K562 (cell line): ENCODE results near the gene TCF15. TPM values are rescaled to one million over a fixed set of nuclear protein-coding genes. Genes with fewer than 3 reads are reported as not detected.

ENCODE experiments used
- AFF1 ChIP-seq, 2 experiments: fragments of 450-650 bp; IDR thresholded peaks; 2 replicates each; pipeline ENCODE4 v1.6.1; 2018; ENCODE audit warnings: mild to moderate bottlenecking in 2 of 2, low read depth in 1 of 2; ENCODE audit not compliant: partially characterized antibody in 2 of 2
- BMI1 ChIP-seq: fragments of 150-350 bp; IDR thresholded peaks from 2 replicates; pipeline ENCODE4 v1.6.1; 2014; ENCODE audit warnings: low read length
- CSDE1 ChIP-seq, 2 experiments: fragments of 450-650 bp; IDR thresholded peaks; 2 replicates each; pipeline ENCODE4 v1.6.1; 2016; ENCODE audit warnings: mild to moderate bottlenecking in 1 of 2
- CTCFL ChIP-seq: IDR thresholded peaks from 2 replicates; pipeline ENCODE4 v1.6.1; 2011; ENCODE audit warnings: borderline replicate concordance, low read depth, mild to moderate bottlenecking, moderate library complexity, low read length; ENCODE audit not compliant: insufficient read depth, poor library complexity, severe bottlenecking
- ELK3 ChIP-seq: fragments of 450-650 bp; formaldehyde crosslinking; IDR thresholded peaks from 2 replicates; pipeline ENCODE4 v1.4.0; 2020; ENCODE audit warnings: mild to moderate bottlenecking
- FOXM1 ChIP-seq, 2 experiments: fragments of 450-650 bp in 1 of 2; sonication (generic) in 1 of 2; formaldehyde crosslinking in 1 of 2; IDR thresholded peaks; 2 replicates each; pipeline versions ENCODE4 v1.6.1 to v1.9.0; 2017 to 2022; ENCODE audit warnings: low read depth in 2 of 2, mild to moderate bottlenecking in 2 of 2, missing genetic modification reagents in 1 of 2, moderate library complexity in 1 of 2
- IRF1 ChIP-seq: sonication (generic); formaldehyde crosslinking; IDR thresholded peaks from 2 replicates; pipeline ENCODE4 v1.8.0; 2022; ENCODE audit warnings: missing genetic modification reagents, mild to moderate bottlenecking, borderline replicate concordance
- MYC ChIP-seq, 2 experiments: fragments of 250-450 bp in 1 of 2; sonication (Bioruptor Pico) in 1 of 2; IDR thresholded peaks; 2 replicates each; pipeline versions ENCODE4 v1.5.1 to v1.6.1; 2012 to 2021; ENCODE audit warnings: low read depth in 2 of 2, borderline replicate concordance in 1 of 2, improper control_type of control experiment in 1 of 2, low read length in 1 of 2, mild to moderate bottlenecking in 1 of 2, moderate library complexity in 1 of 2
- NELFE ChIP-seq: IDR thresholded peaks from 2 replicates; pipeline ENCODE4 v1.6.1; 2011; ENCODE audit warnings: mild to moderate bottlenecking; ENCODE audit not compliant: insufficient read depth, insufficient read length
- SNRNP70 ChIP-seq: fragments of 200-400 bp; formaldehyde crosslinking; optimal IDR thresholded peaks from 2 replicates; pipeline ENCODE3; 2017; ENCODE audit warnings: low read depth, low read length
- STAT5A ChIP-seq: IDR thresholded peaks from 2 replicates; pipeline ENCODE4 v1.6.1; 2012; ENCODE audit warnings: low read length, inconsistent platforms, borderline replicate concordance
- ZBTB34 ChIP-seq: fragments of 250-450 bp; sonication (Bioruptor Pico); IDR thresholded peaks from 2 replicates; pipeline ENCODE4 v1.8.0; 2021; ENCODE audit warnings: mild to moderate bottlenecking, moderate library complexity
- ZC3H11A ChIP-seq: IDR thresholded peaks from 2 replicates; pipeline ENCODE4 v1.6.1; 2012; ENCODE audit warnings: low read depth, low read length, improper control_type of control experiment
- ZNF347 ChIP-seq: fragments of 450-650 bp; formaldehyde crosslinking; IDR thresholded peaks from 2 replicates; pipeline ENCODE4 v1.4.0; 2020; ENCODE audit warnings: low read depth, mild to moderate bottlenecking, moderate library complexity
- ZNF766 ChIP-seq: fragments of 200-800 bp; sonication (Bioruptor generic); conservative IDR thresholded peaks from 2 replicates; pipeline ENCODE4 v1.6.1; 2016; ENCODE audit warnings: missing genetic modification characterization, missing compliant biosample characterization
- polyA plus RNA-seq, 8 experiments: library from polyadenylated mRNA; depleted of rRNA in 4 of 8; stranded (reverse) in 5 of 8; unstranded in 3 of 8; fragments of >200 nt; fragmentation: Nextera tagmentation in 2 of 8; fragmentation: Illumina TruSeq in 1 of 8; extraction: Ambion mirVana in 2 of 8; extraction: Trizol in 1 of 8; gene quantifications; 2 replicates each; pipeline versions ENCODE4 v1.2.1 to v1.2.3, GENCODE V29; 2011 to 2014; ENCODE audit warnings: inconsistent platforms in 1 of 8, missing spikeins in 1 of 8
- total RNA-seq, 7 experiments: library from RNA; depleted of rRNA in 6 of 7; stranded (reverse); fragments of >200 nt in 6 of 7; fragmentation: Illumina TruSeq in 2 of 7; extraction: Trizol in 2 of 7; gene quantifications; 2 replicates each; pipeline versions ENCODE4 v1.2.1 to v1.2.3, GENCODE V29; 2011 to 2021; ENCODE audit warnings: low replicate concordance in 1 of 7

Gene TCF15
- total and polyA plus RNA-seq, 9 of the 15 experiments (the other 6 are each of a cell fraction or from before 2014, with no cell fraction given), result 0.04 to 5.0 (median 1.2) TPM

GRCh38 chr20:652615-653109, 42.6 kb upstream of the TCF15 start (continued):
- no peak for TF ChIP-seq ZNF347 (CRISPR knock-in tag)
- TF ChIP-seq IRF1 (CRISPR knock-in tag), result no peak
- no peak for TF ChIP-seq ELK3
- TF ChIP-seq NELFE, result no peak
- no peak for TF ChIP-seq BMI1
- TF ChIP-seq AFF1 (IDR thresholded peaks at IDR 0.05; ENCODE audit: low read depth in 1 of 2, partially characterized antibody in 2 of 2), result no peak
- TF ChIP-seq STAT5A, result no peak
- no peak for TF ChIP-seq ZBTB34 (CRISPR knock-in tag)
- no peak for TF ChIP-seq ZC3H11A
- TF ChIP-seq MYC (IDR thresholded peaks at IDR 0.05; ENCODE audit: low read depth, low read length), result no peak
- 0 out of 2 replicates have a peak, but pooled peaks have one; percentile 43 for TF ChIP-seq MYC (CRISPR knock-in tag; IDR thresholded peaks at IDR 0.05; ENCODE audit: borderline replicate concordance, low read depth)
- TF ChIP-seq FOXM1 (IDR thresholded peaks at IDR 0.05; ENCODE audit: low read depth), result no peak
- no peak for TF ChIP-seq FOXM1 (CRISPR knock-in tag; IDR thresholded peaks at IDR 0.05; ENCODE audit: low read depth)
- TF ChIP-seq ZNF766 (CRISPR knock-in tag), result no peak
- TF ChIP-seq CSDE1 (IDR thresholded peaks at IDR 0.05), result no peak
- TF ChIP-seq CTCFL, result no peak
- TF ChIP-seq SNRNP70, result no peak
